Measurements from ENCODE around the gene IFT122.
"Not testable (repeated sequence)": the region's sequence is repeated elsewhere in the genome, so short reads cannot be mapped to it uniquely, and the experiment has no call there.

Gene IFT122

DNA sequence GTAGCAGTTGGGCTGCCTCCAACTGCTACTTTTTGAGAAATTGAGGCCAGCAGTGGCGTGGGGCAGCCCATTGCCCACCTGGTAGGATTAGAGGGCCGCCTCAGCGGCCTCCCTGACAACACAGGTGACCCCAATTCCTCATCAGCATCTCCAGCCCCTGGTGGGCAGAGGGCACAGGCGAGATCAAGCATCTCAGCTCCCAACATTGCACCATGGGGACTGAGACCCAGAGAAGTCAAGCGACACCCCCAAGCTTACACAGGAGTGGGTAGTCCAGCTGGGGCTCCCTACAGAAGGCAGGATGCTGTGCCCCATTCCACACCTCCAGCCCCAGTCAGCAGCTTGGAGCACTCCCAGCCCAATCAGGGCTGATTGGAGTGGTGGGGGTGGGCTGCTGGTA, 102.7 kb downstream of the IFT122 start:
- TF ChIP-seq, protein P1, sequence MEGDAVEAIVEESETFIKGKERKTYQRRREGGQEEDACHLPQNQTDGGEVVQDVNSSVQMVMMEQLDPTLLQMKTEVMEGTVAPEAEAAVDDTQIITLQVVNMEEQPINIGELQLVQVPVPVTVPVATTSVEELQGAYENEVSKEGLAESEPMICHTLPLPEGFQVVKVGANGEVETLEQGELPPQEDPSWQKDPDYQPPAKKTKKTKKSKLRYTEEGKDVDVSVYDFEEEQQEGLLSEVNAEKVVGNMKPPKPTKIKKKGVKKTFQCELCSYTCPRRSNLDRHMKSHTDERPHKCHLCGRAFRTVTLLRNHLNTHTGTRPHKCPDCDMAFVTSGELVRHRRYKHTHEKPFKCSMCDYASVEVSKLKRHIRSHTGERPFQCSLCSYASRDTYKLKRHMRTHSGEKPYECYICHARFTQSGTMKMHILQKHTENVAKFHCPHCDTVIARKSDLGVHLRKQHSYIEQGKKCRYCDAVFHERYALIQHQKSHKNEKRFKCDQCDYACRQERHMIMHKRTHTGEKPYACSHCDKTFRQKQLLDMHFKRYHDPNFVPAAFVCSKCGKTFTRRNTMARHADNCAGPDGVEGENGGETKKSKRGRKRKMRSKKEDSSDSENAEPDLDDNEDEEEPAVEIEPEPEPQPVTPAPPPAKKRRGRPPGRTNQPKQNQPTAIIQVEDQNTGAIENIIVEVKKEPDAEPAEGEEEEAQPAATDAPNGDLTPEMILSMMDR (IDR thresholded peaks at IDR 0.05; ENCODE audit: borderline replicate concordance, control extremely low read depth, extremely low read depth, insufficient read depth, missing control alignments), result no peak
- in situ Hi-C loops (cut with MboI; ENCODE audit: low sequenced_read_pairs, unreplicated experiment), result no loop called here

DNA sequence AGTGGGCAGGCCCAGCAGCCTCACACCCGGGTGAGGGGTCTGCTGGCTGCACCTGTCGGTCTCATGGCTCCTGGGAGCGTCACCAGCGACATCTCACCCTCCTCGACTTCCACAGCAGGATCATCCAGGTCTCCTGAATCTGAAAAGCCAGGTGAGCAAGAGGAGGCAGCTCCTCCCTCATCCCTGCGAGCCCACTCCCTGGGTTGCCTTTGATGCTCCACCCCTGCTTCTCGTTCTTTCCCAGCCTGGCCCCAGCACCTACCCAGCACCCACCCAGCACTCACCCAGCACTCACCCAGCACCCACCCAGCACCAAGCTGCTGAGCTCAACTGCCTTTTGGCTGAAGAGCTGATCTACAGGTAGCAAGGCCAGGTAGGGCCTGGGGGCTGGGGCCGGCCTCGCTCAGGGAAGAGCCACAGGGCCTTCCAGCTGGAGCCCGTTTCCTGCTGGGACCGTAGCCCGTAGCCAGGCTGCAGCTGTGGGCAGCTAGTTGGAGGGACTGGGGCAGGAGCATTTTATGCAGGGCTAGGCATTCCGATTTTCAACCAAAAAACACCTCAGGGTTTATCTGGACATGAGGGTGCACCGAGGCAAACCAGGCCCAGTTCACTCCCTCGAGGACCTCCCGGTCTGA, 103.2 kb downstream of the IFT122 start, which contains the start of gene H1-8:
H1-8 (plus strand) TSS at position 20 of the 635 bp plus-strand sequence; CDS start at position 64, 44 bp downstream.
- TF ChIP-seq, protein P1 (IDR thresholded peaks at IDR 0.05; ENCODE audit: borderline replicate concordance, control extremely low read depth, extremely low read depth, insufficient read depth, missing control alignments), result no peak
- in situ Hi-C loops (cut with MboI; ENCODE audit: low sequenced_read_pairs, unreplicated experiment), result no loop called here
- DNase-seq (ENCODE audit: low spot score), result no peak

More for the DNA sequence above, 102.7 kb downstream of the IFT122 start:
- no peak for DNase-seq (ENCODE audit: low spot score)

DNA sequence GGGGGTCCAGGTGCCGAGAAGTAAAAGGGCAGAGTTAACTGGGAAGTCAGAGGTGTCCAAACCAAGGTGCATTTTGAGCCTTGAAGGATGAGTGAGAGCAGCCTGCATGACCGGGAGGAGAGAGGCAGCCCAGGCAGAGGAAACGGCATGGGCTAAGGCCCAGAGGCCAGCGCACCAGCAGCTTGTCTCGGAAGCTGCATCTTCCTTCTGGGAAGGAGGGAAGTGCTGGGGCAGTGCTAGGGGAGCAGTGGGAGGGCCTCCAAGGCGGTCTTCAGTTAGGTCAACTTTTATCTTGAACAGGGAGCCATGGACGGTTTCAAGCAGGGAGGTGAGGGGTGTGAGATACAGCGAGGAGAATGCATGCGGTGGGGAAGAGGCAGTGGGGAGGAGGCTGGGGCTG, 104.0 kb downstream of the IFT122 start:
- in situ Hi-C loops (cut with MboI; ENCODE audit: low sequenced_read_pairs, unreplicated experiment), result no loop called here
- DNase-seq (ENCODE audit: low spot score), result no peak
- TF ChIP-seq, protein P1 (IDR thresholded peaks at IDR 0.05; ENCODE audit: borderline replicate concordance, control extremely low read depth, extremely low read depth, insufficient read depth, missing control alignments), result no peak

DNA sequence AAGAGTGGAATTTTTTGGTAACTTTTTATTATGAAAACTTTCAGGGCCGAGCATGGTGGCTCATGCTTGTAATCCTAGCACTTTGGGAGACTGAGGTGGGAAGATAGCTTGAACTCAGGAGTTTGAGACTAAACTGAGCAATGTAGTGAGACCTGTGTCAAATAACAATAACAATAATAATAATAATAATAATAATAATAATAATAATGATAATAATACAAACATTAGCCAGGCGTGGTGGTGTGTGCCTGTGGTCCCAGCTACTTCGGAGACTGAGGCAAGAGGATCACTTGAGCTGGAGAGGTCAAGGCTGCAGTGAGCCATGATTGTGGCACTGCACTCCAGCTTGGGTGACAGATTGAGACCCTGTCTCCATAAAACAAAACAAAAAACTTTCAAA, 105.9 kb downstream of the IFT122 start:
- DNase-seq (ENCODE audit: low spot score); in situ Hi-C loops (cut with MboI; ENCODE audit: low sequenced_read_pairs, unreplicated experiment): not testable (repeated sequence)

DNA sequence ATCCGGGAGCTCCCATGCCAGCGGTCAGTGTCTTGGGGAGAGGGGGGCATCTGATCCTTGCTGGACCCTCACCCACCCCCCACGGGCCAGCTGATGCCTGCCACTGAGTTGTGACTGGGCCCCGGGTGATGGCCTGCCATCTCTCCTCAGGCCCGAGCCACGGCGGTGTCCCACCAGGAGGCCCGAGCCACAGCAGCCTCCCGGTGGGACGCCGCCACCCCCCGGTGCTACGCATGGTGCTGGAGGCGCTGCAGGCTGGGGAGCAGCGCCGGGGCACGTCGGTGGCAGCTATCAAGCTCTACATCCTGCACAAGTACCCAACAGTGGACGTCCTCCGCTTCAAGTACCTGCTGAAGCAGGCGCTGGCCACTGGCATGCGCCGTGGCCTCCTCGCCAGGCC, 107.2 kb downstream of the IFT122 start:
- in situ Hi-C loops (cut with MboI; ENCODE audit: low sequenced_read_pairs, unreplicated experiment), result no loop called here
- TF ChIP-seq, protein P1 (IDR thresholded peaks at IDR 0.05; ENCODE audit: borderline replicate concordance, control extremely low read depth, extremely low read depth, insufficient read depth, missing control alignments), result no peak
- no peak for DNase-seq (ENCODE audit: low spot score)

DNA sequence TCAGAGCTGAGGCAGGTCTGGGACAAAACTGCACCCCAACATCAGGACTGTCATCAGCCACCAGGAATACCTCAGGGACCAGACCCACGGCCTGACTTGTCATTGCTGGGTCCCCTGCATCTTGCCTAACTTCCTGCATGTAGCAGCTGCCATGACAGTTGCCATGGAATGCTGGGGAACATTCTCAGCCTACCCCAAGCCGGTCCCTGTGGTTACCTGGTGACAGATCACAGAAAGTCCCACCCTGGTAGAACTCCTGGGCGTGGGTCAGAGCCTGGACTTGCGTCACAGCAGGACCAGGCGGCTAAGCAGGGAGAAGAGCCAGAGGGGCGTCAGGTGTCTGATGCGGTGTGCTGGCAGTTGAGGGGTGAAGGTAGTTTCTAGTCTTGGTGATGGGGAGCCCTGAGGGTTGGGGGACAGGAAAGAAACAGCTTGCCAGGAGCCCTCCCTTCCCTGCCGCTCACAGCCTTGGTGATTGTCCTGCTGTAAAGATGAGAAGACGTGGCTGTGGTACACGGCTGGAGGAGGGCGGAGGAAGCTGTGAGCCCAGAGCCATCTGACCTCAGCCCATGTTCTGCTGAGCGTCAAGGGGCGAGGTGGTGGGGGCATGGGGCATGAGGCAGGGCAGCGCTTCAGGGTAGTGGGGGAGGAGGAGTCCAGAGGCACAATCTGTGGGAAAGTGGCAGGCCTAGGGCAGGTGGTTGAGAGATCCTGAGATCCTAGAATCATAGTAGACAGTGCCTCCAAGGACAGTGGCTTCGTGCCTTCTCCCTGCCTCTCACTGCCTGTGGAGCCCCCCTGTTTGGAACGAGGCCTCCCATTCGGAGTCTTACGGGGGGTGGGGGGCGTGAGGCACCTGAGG, 108.3 kb downstream of the IFT122 start:
- no peak for DNase-seq (ENCODE audit: low spot score)
- in situ Hi-C loops (cut with MboI; ENCODE audit: low sequenced_read_pairs, unreplicated experiment), result no loop called here
- TF ChIP-seq, protein P1 (IDR thresholded peaks at IDR 0.05; ENCODE audit: borderline replicate concordance, control extremely low read depth, extremely low read depth, insufficient read depth, missing control alignments), result no peak
